OCI-LY7 (cell line): ENCODE results near the gene RAB42. TPM values are rescaled to one million over a fixed set of nuclear protein-coding genes. Genes with fewer than 3 reads are reported as not detected.
A peak's percentile ranks its signal among the peaks of the same experiment; 100 is the strongest.

Source experiments
- BruUV-seq: library from RNA; stranded (reverse); fragments of 400-500 nt; replicated peaks from 2 replicates; lab custom pipeline; 2021; lab: Mats Ljungman, UMichigan
- CTCF ChIA-PET: fragments of 300-600 bp; sonication (Branson Sonifier 250); formaldehyde crosslinking; loops from one replicate; lab custom pipeline; 2022; ENCODE audit warnings: antibody characterized with exemption; ENCODE audit not compliant: unreplicated experiment; lab: Charles Lee
- POLR2A ChIA-PET: fragments of 300-600 bp; sonication (Branson Sonifier 250); formaldehyde crosslinking; loops from one replicate; lab custom pipeline; 2022; ENCODE audit warnings: antibody characterized with exemption; lab: Charles Lee
- DNase-seq: peaks from one replicate; pipeline ENCODE4 v3.0.0-alpha.2; 2015; ENCODE audit warnings: low spot score
- H2AFZ ChIP-seq: fragments of 200-600 bp; sonication (generic), shearing (Covaris generic); 2 replicates; pipeline ENCODE4 v1.6.1; 2014; ENCODE audit warnings: mild to moderate bottlenecking, antibody characterized with exemption, low read length, moderate library complexity
- H3K27ac ChIP-seq: fragments of 200-600 bp; sonication (generic); 2 replicates; pipeline ENCODE4 v1.5.1; 2014; ENCODE audit warnings: mixed run types, low read depth, mild to moderate bottlenecking, moderate library complexity, low read length, inconsistent platforms; ENCODE audit not compliant: poor library complexity, severe bottlenecking
- H3K36me3 ChIP-seq: fragments of 200-600 bp; sonication (generic); 2 replicates; pipeline ENCODE4 v1.6.1; 2014; ENCODE audit warnings: mild to moderate bottlenecking, antibody characterized with exemption, low read length, moderate library complexity, mixed read lengths; ENCODE audit not compliant: insufficient read depth
- H3K4me1 ChIP-seq: fragments of 200-600 bp; sonication (generic); 2 replicates; pipeline ENCODE4 v1.5.1; 2014; ENCODE audit warnings: mild to moderate bottlenecking, low read length; ENCODE audit not compliant: insufficient read depth, poor library complexity, severe bottlenecking
- H3K4me2 ChIP-seq: fragments of 200-600 bp; sonication (generic); 2 replicates; pipeline ENCODE4 v1.6.1; 2014; ENCODE audit warnings: mild to moderate bottlenecking, low read length
- H3K4me3 ChIP-seq: fragments of 200-600 bp; sonication (generic); 2 replicates; pipeline ENCODE4 v1.5.1; 2014; ENCODE audit warnings: mild to moderate bottlenecking, low read depth, low read length; ENCODE audit not compliant: poor library complexity, severe bottlenecking
- H3K79me2 ChIP-seq: fragments of 200-600 bp; sonication (generic); 2 replicates; pipeline ENCODE4 v1.6.1; 2016; ENCODE audit warnings: low read depth, mild to moderate bottlenecking, low read length, moderate library complexity, mixed read lengths; ENCODE audit not compliant: insufficient read depth
- H3K9me2 ChIP-seq: fragments of 200-600 bp; sonication (generic); 2 replicates; pipeline ENCODE4 v1.6.1; 2016; ENCODE audit warnings: mild to moderate bottlenecking, low read length, mixed read lengths; ENCODE audit not compliant: insufficient read depth
- H3K9me3 ChIP-seq: fragments of 200-600 bp; sonication (generic); 2 replicates; pipeline ENCODE4 v1.6.1; 2014; ENCODE audit warnings: mild to moderate bottlenecking, mixed run types, low read length, mixed read lengths
- H4K20me1 ChIP-seq: fragments of 200-600 bp; sonication (generic); 2 replicates; pipeline ENCODE4 v1.6.1; 2014; ENCODE audit warnings: mild to moderate bottlenecking, antibody characterized with exemption, low read length, moderate library complexity, mixed read lengths; ENCODE audit not compliant: insufficient read depth
- EZH2phosphoT487 ChIP-seq: fragments of 200-600 bp; sonication (generic); IDR thresholded peaks from 2 replicates; pipeline ENCODE4 v1.6.1; 2018; ENCODE audit warnings: low read depth, borderline replicate concordance, mild to moderate bottlenecking, mixed run types, antibody characterized with exemption, low read length, moderate library complexity, mixed read lengths
- intact Hi-C: fragments of 100-400 bp; cut with micrococcal nuclease; formaldehyde crosslinking; loops from one replicate; pipeline ENCODE4 v1.10.0; 2022; ENCODE audit not compliant: unreplicated experiment
- total RNA-seq, 2 experiments: library from RNA; depleted of rRNA in 1 of 2; stranded (reverse); fragments of >200 nt in 1 of 2; shearing (Covaris generic) in 1 of 2; gene quantifications; 2 replicates each; pipeline ENCODE4 v1.2.3, GENCODE V29; 2014 to 2022
- TF ChIP-seq, protein P1 (sequence below): fragments of 200-600 bp; sonication (generic); conservative IDR thresholded peaks from 2 replicates; pipeline ENCODE4 v1.5.1; 2014; ENCODE audit warnings: mild to moderate bottlenecking, antibody characterized with exemption, low read length, moderate library complexity, mixed read lengths

The RAB42 gene
- total RNA-seq, 2 experiments from 2014 or later: not detected

DNA sequence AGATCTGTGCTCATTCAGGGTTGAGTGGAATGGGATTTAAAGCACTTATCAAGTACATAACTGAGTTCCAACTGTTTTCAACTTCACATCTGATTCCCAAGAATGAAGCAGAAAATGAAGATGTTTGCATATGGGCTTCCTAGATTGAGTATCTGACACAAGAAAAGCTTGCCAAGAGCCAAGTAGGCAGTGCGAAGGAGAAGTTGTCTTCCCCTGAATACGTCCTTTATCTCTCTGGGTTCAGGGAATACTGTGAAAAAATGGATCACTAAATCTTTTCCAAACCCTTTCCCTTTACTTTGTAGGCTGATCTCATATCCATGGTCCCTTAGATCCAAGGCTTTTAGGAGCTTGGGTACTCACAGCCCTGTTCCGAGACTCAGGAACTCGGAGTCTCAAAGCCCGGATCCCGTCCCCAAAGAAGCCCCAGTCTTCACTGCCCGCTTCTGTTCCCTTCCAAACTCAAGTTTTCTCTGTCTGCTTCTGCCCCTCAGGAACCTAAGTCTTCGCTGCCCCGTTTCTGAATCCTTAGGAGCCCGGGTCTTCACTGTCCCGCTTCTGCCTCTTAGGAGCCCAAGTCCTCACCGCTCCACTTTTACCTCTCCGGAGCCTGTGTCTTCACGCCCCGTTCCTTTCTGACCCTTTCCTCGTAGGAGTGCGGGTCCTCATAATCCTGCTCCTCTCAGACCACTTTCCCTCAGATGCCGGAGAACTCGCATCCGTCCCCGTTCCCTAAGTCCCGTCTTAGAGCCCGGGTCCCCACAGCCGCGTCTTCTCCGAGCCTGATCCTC lies 50.2 kb downstream of the RAB42 start:
- H3K79me2 ChIP-seq: peaks cover 24% of the 10 kb centered on the region; the same call in 1 of the 2 replicates
- DNase-seq: peak; percentile 41

DNA sequence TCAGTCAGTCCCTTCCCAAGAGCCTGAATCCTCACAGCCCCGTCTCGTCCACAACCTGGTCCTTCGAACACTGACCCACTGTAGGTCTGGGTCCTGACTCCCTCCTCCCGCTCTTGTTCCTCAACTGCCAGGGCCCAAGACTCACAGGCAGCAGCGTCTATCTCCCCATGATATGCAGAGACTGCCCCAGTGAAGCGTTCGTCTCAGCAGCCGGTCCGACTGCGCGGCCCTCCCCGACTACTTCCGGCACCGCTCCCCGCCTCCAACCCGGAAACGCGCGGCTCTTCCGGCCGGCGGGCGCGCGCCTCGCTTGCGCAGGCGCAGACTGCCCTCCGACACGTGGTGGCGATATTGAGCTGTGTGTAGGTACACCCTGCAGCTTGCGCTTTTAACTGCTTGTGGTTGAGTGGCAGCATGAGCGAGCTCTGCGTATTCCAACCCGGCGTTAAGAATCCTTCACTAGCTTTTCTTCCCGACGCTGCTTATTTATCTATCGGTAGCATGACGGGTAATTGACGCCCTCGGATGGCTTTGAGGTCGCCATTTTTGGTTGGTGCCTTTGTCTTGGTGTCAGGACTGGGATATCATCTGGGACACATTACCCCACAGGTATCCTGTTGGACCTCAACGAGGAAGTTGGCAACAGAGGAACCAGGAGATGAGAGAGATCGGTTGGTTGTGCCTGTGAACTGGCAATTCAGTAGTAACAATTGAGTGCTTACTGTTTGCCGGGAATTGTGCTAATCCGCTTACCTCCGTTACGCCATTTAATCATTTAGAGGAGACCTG lies 51.0 kb downstream of the RAB42 start, which contains the start of gene TAF12:
Gene TAF12, minus strand, starts transcription at position 221 of the 789 bp plus-strand sequence. CDS start 20,986 bp downstream, outside the sequence.
- peak; percentile 98 for DNase-seq
- no peaks in the 10 kb centered on the region for H3K9me2 ChIP-seq
- H4K20me1 ChIP-seq: no peaks in the 10 kb centered on the region; the same call in 1 of the 2 replicates
- H2AFZ ChIP-seq: peak within 1 kb of the TSS; percentile 52; the same call in 1 of the 2 replicates
- no peaks in the 10 kb centered on the region; the same call in 1 of the 2 replicates for H3K36me3 ChIP-seq
- H3K79me2 ChIP-seq: peaks cover 24% of the 10 kb centered on the region; the same call in 1 of the 2 replicates
- intact Hi-C loops: loop anchor here (1.0 to 10.0 kb wide), 5 partner anchors 60 to 568 kb away; partner anchors contain the start of gene YTHDF2
- no peaks in the 10 kb centered on the region for H3K9me3 ChIP-seq
- POLR2A ChIA-PET: interaction anchor here (0.5 to 4.1 kb wide), 25 partner anchors 11 to 572 kb away, joined by 3 to 30 read pairs (median 4); partner anchors contain the start of genes GMEB1 and YTHDF2
- peaks cover 39% of the 10 kb centered on the region for H3K4me1 ChIP-seq
- TF ChIP-seq, protein P1, sequence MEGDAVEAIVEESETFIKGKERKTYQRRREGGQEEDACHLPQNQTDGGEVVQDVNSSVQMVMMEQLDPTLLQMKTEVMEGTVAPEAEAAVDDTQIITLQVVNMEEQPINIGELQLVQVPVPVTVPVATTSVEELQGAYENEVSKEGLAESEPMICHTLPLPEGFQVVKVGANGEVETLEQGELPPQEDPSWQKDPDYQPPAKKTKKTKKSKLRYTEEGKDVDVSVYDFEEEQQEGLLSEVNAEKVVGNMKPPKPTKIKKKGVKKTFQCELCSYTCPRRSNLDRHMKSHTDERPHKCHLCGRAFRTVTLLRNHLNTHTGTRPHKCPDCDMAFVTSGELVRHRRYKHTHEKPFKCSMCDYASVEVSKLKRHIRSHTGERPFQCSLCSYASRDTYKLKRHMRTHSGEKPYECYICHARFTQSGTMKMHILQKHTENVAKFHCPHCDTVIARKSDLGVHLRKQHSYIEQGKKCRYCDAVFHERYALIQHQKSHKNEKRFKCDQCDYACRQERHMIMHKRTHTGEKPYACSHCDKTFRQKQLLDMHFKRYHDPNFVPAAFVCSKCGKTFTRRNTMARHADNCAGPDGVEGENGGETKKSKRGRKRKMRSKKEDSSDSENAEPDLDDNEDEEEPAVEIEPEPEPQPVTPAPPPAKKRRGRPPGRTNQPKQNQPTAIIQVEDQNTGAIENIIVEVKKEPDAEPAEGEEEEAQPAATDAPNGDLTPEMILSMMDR: peak; percentile 72
- TF ChIP-seq EZH2phosphoT487: no peak
- CTCF ChIA-PET: interaction anchor here (0.5 to 2.5 kb wide), 10 partner anchors 10 to 278 kb away, joined by 3 to 10 read pairs (median 4); partner anchors contain the start of gene YTHDF2
- BruUV-seq: TSS peak; percentile 99
- H3K4me3 ChIP-seq: peak within 1 kb of the TSS; percentile 86
- peak within 1 kb of the TSS; percentile 95 for H3K27ac ChIP-seq
- peak within 1 kb of the TSS; percentile 96 for H3K4me2 ChIP-seq

More for the DNA sequence above, 50.2 kb downstream of the RAB42 start:
- CTCF ChIA-PET: interaction anchor here (0.5 to 2.5 kb wide), 4 partner anchors 94 to 246 kb away, joined by 4 to 10 read pairs (median 6); partner anchors contain the start of gene YTHDF2
- peak overlapping the region; percentile 95 for H3K27ac ChIP-seq
- intact Hi-C loops: loop anchor here (2.0 to 10.0 kb wide), 3 partner anchors 59 to 567 kb away; no protein-coding TSS in a partner anchor
- H3K4me3 ChIP-seq: peak overlapping the region; percentile 86
- no peaks in the 10 kb centered on the region for H3K9me3 ChIP-seq
- no peaks in the 10 kb centered on the region for H3K9me2 ChIP-seq
- TSS peak; percentile 65 for BruUV-seq
- TF ChIP-seq, protein P1: no peak
- no peak for TF ChIP-seq EZH2phosphoT487
- no peaks in the 10 kb centered on the region; the same call in 1 of the 2 replicates for H3K36me3 ChIP-seq
- H3K4me2 ChIP-seq: peak overlapping the region; percentile 92
- H2AFZ ChIP-seq: peak overlapping the region; percentile 52; the same call in 1 of the 2 replicates
- POLR2A ChIA-PET: interaction anchor here (0.5 to 4.1 kb wide), 10 partner anchors 11 to 398 kb away, joined by 3 to 30 read pairs (median 4); partner anchors contain the start of gene GMEB1
- H3K4me1 ChIP-seq: peaks cover 31% of the 10 kb centered on the region
- H4K20me1 ChIP-seq: no peaks in the 10 kb centered on the region; the same call in 1 of the 2 replicates
